ENCODE results near the gene NCBP1.
"Not testable (repeated sequence)": the region's sequence is repeated elsewhere in the genome, so short reads cannot be mapped to it uniquely, and the experiment has no call there.

Gene NCBP1

GRCh38 chr9:97675655-97676054 lies 42.0 kb downstream of the NCBP1 start:
- no peak for DNase-seq (ENCODE audit: low read depth)

GRCh38 chr9:97682242-97682641 lies 48.6 kb downstream of the NCBP1 start:
- no peak for DNase-seq (ENCODE audit: low read depth)

GRCh38 chr9:97688654-97689053 lies 55.0 kb downstream of the NCBP1 start:
- no peak for DNase-seq (ENCODE audit: low read depth)

GRCh38 chr9:97689401-97690180 lies 56.0 kb downstream of the NCBP1 start:
- no peak for DNase-seq (ENCODE audit: low read depth)

GRCh38 chr9:97694769-97695168 lies 61.1 kb downstream of the NCBP1 start:
- no peak for DNase-seq (ENCODE audit: low read depth)

- DNase-seq (ENCODE audit: low read depth) = no peak
Measured at GRCh38 chr9:97695390-97695789, 61.8 kb downstream of the NCBP1 start.

- no peak for DNase-seq (ENCODE audit: low read depth)
Measured at GRCh38 chr9:97695995-97696802, 62.6 kb downstream of the NCBP1 start.

GRCh38 chr9:97696803-97697601 lies 63.4 kb downstream of the NCBP1 start, which contains the start of gene XPA:
Gene XPA (minus strand): TSS chr9:97697340. CDS start chr9:97697292, 48 bp downstream.
- DNase-seq (ENCODE audit: low read depth) = peak; percentile 97

- no peak for DNase-seq (ENCODE audit: low read depth)
Measured at GRCh38 chr9:97697837-97698236, 64.2 kb downstream of the NCBP1 start.

- DNase-seq (ENCODE audit: low read depth) = no peak
Measured at GRCh38 chr9:97698865-97699264, 65.2 kb downstream of the NCBP1 start.

GRCh38 chr9:97699281-97699680 lies 65.7 kb downstream of the NCBP1 start:
- not testable (repeated sequence) for DNase-seq (ENCODE audit: low read depth)

GRCh38 chr9:97699824-97700223 lies 66.2 kb downstream of the NCBP1 start:
- not testable (repeated sequence) for DNase-seq (ENCODE audit: low read depth)

GRCh38 chr9:97703437-97704344 lies 70.1 kb downstream of the NCBP1 start:
- peak; percentile 14 for DNase-seq (ENCODE audit: low read depth)

- DNase-seq (ENCODE audit: low read depth) = no peak
Measured at GRCh38 chr9:97704345-97704677, 70.7 kb downstream of the NCBP1 start.

- no peak for DNase-seq (ENCODE audit: low read depth)
Measured at GRCh38 chr9:97704851-97705250, 71.2 kb downstream of the NCBP1 start.

- no peak for DNase-seq (ENCODE audit: low read depth)
Measured at GRCh38 chr9:97705354-97705950, 71.8 kb downstream of the NCBP1 start.

- DNase-seq (ENCODE audit: low read depth) = no peak
Measured at GRCh38 chr9:97706246-97706645, 72.6 kb downstream of the NCBP1 start.

- DNase-seq (ENCODE audit: low read depth) = peak; percentile 12
Measured at GRCh38 chr9:97710356-97711222, 77.0 kb downstream of the NCBP1 start.

GRCh38 chr9:97711223-97711626 lies 77.6 kb downstream of the NCBP1 start:
- no peak for DNase-seq (ENCODE audit: low read depth)

- no peak for DNase-seq (ENCODE audit: low read depth)
Measured at GRCh38 chr9:97714435-97714834, 80.8 kb downstream of the NCBP1 start.
